Heart left ventricle (tissue), 13 donors: Measurements from ENCODE around the gene ZNF865.
"Not testable (repeated sequence)": the region's sequence is repeated elsewhere in the genome, so short reads cannot be mapped to it uniquely, and the experiment has no call there.

Experiments used
- POLR2A ChIP-seq, 2 donors: fragments of 450-650 bp; IDR thresholded peaks; one replicate each; pipeline ENCODE4 v1.6.1; 2017; ENCODE audit warnings: antibody characterized with exemption in 2 of 2, mild to moderate bottlenecking in 2 of 2, moderate library complexity in 2 of 2
- TF ChIP-seq, protein P1 (sequence below), 12 donors: fragments of 200-600 bp; sonication (generic) in 4 of 12; IDR thresholded peaks; one replicate each; pipeline versions ENCODE4 v1.5.0 to v1.8.0; 2018 to 2022; ENCODE audit warnings: antibody characterized with exemption in 12 of 12, mild to moderate bottlenecking in 5 of 12
- donor health status: ischemic (EF 13 %, LVEDD 7.1; RV severe dilation, severe dysfunction).
- donor health status: DM: no; HTN: yes; CAD: no.
- donor health status: DM: no; HTN: no; CAD: no.
- donor health status: ischemic (EF 25% LVEDD 6.9; RV normal size, moderate dysfunction).
- donor health status: ischemic (EF 25% LVEDD 5.7; RV mildly dilated, moderate dysfunction).
- donor health status: ischemic (EF 35%, LVEDD 5.7; RV mildly dilated, moderate dysfunction).
- donor health status: nonischemic (EF 11% LVEDD 7.7; RV severe dilation, severe dysfunction).
- donor health status: DM: yes; HTN: yes; CAD: no.
- donor health status: PGD.
- donor health status: ischemic (EF 29% LVEDD 5.4; RV normal size, mild dysfunction).
- donor health status: nonischemic (EF 23%, LVEDD 6.1; RV moderate dilation, normal function).

DNA sequence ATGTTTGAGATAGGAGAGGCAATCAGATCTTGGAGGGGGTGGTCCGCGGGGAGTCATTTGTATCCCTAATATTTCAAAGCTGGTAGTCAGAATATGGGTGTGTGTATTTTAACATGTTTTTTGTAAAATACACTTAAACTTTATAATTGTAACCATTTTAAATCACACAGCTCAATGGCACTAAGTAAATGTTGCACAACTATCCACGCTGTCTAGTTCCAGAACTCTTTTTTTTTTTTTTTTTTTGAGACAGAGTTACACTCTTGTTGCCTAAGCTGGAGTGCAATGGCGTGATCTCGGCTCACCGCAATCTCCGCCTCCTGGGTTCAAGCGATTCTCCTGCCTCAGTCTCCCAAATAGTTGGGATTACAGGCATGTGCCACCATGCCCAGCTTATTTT lies 21.6 kb upstream of the ZNF865 start:
- TF ChIP-seq POLR2A (IDR thresholded peaks at IDR 0.05): not testable (repeated sequence)
- TF ChIP-seq, protein P1, sequence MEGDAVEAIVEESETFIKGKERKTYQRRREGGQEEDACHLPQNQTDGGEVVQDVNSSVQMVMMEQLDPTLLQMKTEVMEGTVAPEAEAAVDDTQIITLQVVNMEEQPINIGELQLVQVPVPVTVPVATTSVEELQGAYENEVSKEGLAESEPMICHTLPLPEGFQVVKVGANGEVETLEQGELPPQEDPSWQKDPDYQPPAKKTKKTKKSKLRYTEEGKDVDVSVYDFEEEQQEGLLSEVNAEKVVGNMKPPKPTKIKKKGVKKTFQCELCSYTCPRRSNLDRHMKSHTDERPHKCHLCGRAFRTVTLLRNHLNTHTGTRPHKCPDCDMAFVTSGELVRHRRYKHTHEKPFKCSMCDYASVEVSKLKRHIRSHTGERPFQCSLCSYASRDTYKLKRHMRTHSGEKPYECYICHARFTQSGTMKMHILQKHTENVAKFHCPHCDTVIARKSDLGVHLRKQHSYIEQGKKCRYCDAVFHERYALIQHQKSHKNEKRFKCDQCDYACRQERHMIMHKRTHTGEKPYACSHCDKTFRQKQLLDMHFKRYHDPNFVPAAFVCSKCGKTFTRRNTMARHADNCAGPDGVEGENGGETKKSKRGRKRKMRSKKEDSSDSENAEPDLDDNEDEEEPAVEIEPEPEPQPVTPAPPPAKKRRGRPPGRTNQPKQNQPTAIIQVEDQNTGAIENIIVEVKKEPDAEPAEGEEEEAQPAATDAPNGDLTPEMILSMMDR (IDR thresholded peaks at IDR 0.05): not testable (repeated sequence)
